ENCODE measurements around the gene NPHS1.

The NPHS1 gene

DNA sequence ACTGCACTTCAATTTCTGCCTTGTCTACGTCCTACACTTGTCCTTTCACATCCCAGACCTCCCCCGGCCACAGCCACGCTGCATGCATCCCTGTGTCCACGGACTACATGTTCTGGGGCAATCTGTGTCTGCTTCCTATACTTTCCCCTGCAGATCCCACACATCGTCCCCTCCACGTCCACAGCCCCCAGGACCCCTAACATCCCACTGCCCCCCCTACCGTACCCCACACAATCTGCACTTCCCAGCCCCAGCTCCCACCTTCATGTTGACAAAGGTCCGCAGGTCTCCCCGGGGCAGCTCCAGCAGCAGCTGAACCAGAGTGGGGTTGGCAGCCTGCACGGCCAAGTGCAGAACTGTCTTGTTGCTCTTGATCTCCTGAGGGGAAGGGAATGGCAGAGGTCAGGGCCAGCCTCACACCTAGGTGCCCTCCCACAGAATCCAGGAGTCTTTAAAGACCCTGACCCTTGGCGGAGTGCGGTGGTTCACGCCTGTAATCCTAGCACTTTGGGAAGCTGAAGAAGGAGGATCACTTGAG lies 37.9 kb upstream of the NPHS1 start:
- Histone ChIP-seq H3K9me3 (ENCODE audit: low read length) (no peaks in the 10 kb centered on the region), H3K36me3 (ENCODE audit: insufficient read depth, low read length) (peaks cover 73% of the 10 kb centered on the region)
- TF ChIP-seq, protein P1, sequence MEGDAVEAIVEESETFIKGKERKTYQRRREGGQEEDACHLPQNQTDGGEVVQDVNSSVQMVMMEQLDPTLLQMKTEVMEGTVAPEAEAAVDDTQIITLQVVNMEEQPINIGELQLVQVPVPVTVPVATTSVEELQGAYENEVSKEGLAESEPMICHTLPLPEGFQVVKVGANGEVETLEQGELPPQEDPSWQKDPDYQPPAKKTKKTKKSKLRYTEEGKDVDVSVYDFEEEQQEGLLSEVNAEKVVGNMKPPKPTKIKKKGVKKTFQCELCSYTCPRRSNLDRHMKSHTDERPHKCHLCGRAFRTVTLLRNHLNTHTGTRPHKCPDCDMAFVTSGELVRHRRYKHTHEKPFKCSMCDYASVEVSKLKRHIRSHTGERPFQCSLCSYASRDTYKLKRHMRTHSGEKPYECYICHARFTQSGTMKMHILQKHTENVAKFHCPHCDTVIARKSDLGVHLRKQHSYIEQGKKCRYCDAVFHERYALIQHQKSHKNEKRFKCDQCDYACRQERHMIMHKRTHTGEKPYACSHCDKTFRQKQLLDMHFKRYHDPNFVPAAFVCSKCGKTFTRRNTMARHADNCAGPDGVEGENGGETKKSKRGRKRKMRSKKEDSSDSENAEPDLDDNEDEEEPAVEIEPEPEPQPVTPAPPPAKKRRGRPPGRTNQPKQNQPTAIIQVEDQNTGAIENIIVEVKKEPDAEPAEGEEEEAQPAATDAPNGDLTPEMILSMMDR (IDR thresholded peaks at IDR 0.05; ENCODE audit: low read length): no peak
- no peak for TF ChIP-seq EZH2 (IDR thresholded peaks at IDR 0.05; ENCODE audit: borderline replicate concordance, low read length)

DNA sequence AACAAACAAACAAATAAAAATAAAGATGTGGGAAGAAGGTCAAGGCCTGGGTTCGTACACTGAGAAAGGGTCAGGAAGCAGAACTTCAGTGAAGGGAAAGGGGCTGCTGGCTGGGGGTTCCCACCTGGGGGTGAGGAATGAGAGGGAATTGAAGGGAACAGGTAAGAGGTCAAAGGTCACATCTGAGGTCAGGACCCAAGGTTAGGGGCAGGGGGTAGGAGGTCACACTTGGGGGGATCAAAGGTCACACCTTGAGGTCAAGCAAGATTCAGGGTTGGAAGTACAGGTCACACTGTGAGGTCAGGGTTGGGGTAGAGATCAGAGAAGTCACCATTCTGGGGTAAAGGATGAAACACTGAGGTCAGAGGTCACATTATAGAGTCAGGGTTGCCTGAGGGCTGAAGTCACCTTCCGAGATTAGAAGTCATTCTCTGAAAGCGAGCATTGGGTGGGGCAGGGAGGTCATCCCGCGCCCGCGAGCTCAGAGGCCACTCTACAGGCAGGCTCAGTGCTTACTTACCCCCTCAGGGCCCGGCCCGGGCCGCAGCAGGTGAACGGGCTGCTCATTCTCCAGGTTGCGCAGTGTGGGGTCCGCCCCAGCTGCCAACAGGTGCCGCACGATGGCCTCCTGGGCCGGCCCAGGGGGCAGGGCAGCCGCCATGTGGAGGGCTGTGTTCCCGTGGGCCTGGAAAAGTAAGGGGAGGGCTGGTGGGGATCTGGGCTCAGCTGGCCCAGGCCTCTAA lies 37.2 kb upstream of the NPHS1 start:
- Histone ChIP-seq H3K36me3 (ENCODE audit: insufficient read depth, low read length) (peaks cover 70% of the 10 kb centered on the region), H3K4me3 (ENCODE audit: low read depth, low read length, poor library complexity, severe bottlenecking) (no peak overlapping the region), H3K4me2 (ENCODE audit: low read length) (no peak overlapping the region), H3K79me2 (ENCODE audit: insufficient read depth, low read length) (no peaks in the 10 kb centered on the region), H3K4me1 (ENCODE audit: insufficient read depth, low read length, severe bottlenecking) (no peaks in the 10 kb centered on the region), H3K27ac (ENCODE audit: low read depth, low read length, poor library complexity, severe bottlenecking) (no peak overlapping the region), H4K20me1 (ENCODE audit: insufficient read depth, low read length) (no peaks in the 10 kb centered on the region), H3K9me2 (ENCODE audit: low read depth, low read length) (no peaks in the 10 kb centered on the region), H3F3A (ENCODE audit: insufficient read depth, low read length) (no peaks in the 10 kb centered on the region), H3K9me3 (ENCODE audit: low read length) (no peaks in the 10 kb centered on the region), H2AFZ (ENCODE audit: low read length) (no peak overlapping the region), H3K27me3 (ENCODE audit: insufficient read depth, low read length) (no peaks in the 10 kb centered on the region), H3K9ac (ENCODE audit: low read length) (no peak overlapping the region)
- TF ChIP-seq, protein P1 (IDR thresholded peaks at IDR 0.05; ENCODE audit: low read length): no peak
- no peak for TF ChIP-seq EZH2 (IDR thresholded peaks at IDR 0.05; ENCODE audit: borderline replicate concordance, low read length)

More for the DNA sequence above, 37.9 kb upstream of the NPHS1 start:
- H3K9me2 ChIP-seq (ENCODE audit: low read depth, low read length): no peaks in the 10 kb centered on the region
- no peak overlapping the region for H2AFZ ChIP-seq (ENCODE audit: low read length)
- no peaks in the 10 kb centered on the region for H3K4me1 ChIP-seq (ENCODE audit: insufficient read depth, low read length, severe bottlenecking)
- H3K4me2 ChIP-seq (ENCODE audit: low read length): no peak overlapping the region
- H4K20me1 ChIP-seq (ENCODE audit: insufficient read depth, low read length): no peaks in the 10 kb centered on the region
- no peaks in the 10 kb centered on the region for H3F3A ChIP-seq (ENCODE audit: insufficient read depth, low read length)
- no peak overlapping the region for H3K4me3 ChIP-seq (ENCODE audit: low read depth, low read length, poor library complexity, severe bottlenecking)
- H3K9ac ChIP-seq (ENCODE audit: low read length): no peak overlapping the region
- H3K27ac ChIP-seq (ENCODE audit: low read depth, low read length, poor library complexity, severe bottlenecking): no peak overlapping the region
- H3K79me2 ChIP-seq (ENCODE audit: insufficient read depth, low read length): no peaks in the 10 kb centered on the region
- H3K27me3 ChIP-seq (ENCODE audit: insufficient read depth, low read length): no peaks in the 10 kb centered on the region

DNA sequence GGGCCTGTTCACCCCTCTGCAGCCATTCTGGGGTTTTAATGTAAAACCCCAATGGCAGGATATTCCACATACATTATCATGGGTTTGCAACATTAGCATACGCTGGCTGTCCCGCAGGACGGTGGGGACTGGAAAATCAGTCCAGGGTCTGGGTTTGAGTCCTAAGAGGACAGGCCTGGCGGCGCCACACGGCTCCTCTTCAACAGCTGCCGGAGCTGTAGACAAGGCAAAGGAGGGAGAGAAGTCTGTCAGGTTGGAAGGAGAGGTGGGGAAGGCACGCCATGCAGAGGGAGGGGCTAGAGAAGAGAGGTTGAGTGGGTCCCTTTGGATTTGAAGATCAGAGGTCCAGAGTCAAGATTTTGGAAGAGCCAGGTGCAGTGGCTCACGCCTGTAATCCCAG lies 36.1 kb upstream of the NPHS1 start:
- no peaks in the 10 kb centered on the region for H3K27me3 ChIP-seq (ENCODE audit: insufficient read depth, low read length)
- no peaks in the 10 kb centered on the region for H4K20me1 ChIP-seq (ENCODE audit: insufficient read depth, low read length)
- H3K9me2 ChIP-seq (ENCODE audit: low read depth, low read length): no peaks in the 10 kb centered on the region
- H3K79me2 ChIP-seq (ENCODE audit: insufficient read depth, low read length): no peaks in the 10 kb centered on the region
- no peak for TF ChIP-seq EZH2 (IDR thresholded peaks at IDR 0.05; ENCODE audit: borderline replicate concordance, low read length)
- TF ChIP-seq, protein P1 (IDR thresholded peaks at IDR 0.05; ENCODE audit: low read length): no peak
- no peaks in the 10 kb centered on the region for H3K9me3 ChIP-seq (ENCODE audit: low read length)
- no peaks in the 10 kb centered on the region for H3F3A ChIP-seq (ENCODE audit: insufficient read depth, low read length)
- H3K36me3 ChIP-seq (ENCODE audit: insufficient read depth, low read length): peaks cover 59% of the 10 kb centered on the region
- H3K4me3 ChIP-seq (ENCODE audit: low read depth, low read length, poor library complexity, severe bottlenecking): no peak overlapping the region
- no peak overlapping the region for H3K4me2 ChIP-seq (ENCODE audit: low read length)
- H3K27ac ChIP-seq (ENCODE audit: low read depth, low read length, poor library complexity, severe bottlenecking): no peak overlapping the region
- H2AFZ ChIP-seq (ENCODE audit: low read length): no peak overlapping the region
- no peaks in the 10 kb centered on the region for H3K4me1 ChIP-seq (ENCODE audit: insufficient read depth, low read length, severe bottlenecking)
- H3K9ac ChIP-seq (ENCODE audit: low read length): no peak overlapping the region
